GM12872 (cell line): Measurements from ENCODE around the gene UBALD1.

ENCODE experiments used
- TF ChIP-seq, protein P1 (sequence below): IDR thresholded peaks from 3 replicates; pipeline ENCODE4 v1.5.1; 2011; ENCODE audit warnings: low read depth, mild to moderate bottlenecking, low read length, moderate library complexity; ENCODE audit not compliant: insufficient read depth

Gene UBALD1

GRCh38 chr16:4612474-4612931 is 2.2 kb downstream of the UBALD1 start:
- TF ChIP-seq, protein P1, sequence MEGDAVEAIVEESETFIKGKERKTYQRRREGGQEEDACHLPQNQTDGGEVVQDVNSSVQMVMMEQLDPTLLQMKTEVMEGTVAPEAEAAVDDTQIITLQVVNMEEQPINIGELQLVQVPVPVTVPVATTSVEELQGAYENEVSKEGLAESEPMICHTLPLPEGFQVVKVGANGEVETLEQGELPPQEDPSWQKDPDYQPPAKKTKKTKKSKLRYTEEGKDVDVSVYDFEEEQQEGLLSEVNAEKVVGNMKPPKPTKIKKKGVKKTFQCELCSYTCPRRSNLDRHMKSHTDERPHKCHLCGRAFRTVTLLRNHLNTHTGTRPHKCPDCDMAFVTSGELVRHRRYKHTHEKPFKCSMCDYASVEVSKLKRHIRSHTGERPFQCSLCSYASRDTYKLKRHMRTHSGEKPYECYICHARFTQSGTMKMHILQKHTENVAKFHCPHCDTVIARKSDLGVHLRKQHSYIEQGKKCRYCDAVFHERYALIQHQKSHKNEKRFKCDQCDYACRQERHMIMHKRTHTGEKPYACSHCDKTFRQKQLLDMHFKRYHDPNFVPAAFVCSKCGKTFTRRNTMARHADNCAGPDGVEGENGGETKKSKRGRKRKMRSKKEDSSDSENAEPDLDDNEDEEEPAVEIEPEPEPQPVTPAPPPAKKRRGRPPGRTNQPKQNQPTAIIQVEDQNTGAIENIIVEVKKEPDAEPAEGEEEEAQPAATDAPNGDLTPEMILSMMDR, result no peak; the same call in 2 of the 3 replicates

GRCh38 chr16:4611337-4612021 is 3.2 kb downstream of the UBALD1 start:
- TF ChIP-seq, protein P1, result no peak

- TF ChIP-seq, protein P1, result no peak
Measured at GRCh38 chr16:4610011-4611005, 4.4 kb downstream of the UBALD1 start.

GRCh38 chr16:4609200-4610010 is 5.3 kb downstream of the UBALD1 start:
- TF ChIP-seq, protein P1, result no peak

DNA sequence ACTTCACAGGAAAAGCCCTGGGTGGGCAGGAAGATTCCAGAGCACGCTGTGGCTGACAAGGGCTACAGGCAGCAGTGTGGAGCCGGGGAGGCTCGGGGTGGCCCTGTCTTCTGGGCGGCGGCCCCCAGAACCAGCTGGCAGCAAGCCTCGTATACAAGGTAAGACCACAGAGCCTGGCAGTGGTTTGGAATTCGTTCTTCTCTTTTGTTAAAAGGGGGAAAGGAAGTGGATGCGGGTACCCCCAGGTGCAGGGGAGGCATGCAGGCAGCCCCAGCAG is 6.0 kb downstream of the UBALD1 start:
- TF ChIP-seq, protein P1, result no peak

GRCh38 chr16:4607841-4608703 is 6.6 kb downstream of the UBALD1 start:
- TF ChIP-seq, protein P1, result no peak
